Keratinocyte (primary cell): ENCODE results near the gene MOV10L1.

Experiments used
- CTCF ChIP-seq, 3 experiments: IDR thresholded peaks in 1 of 3; conservative IDR thresholded peaks in 1 of 3; optimal IDR thresholded peaks in 1 of 3; 2 replicates in 2 of 3; 3 replicates in 1 of 3; pipeline versions ENCODE3 to v1.5.1; 2011; ENCODE audit warnings: low read length in 3 of 3, mild to moderate bottlenecking in 3 of 3, moderate library complexity in 2 of 3, control low read depth in 1 of 3, inconsistent platforms in 1 of 3; ENCODE audit not compliant: insufficient read depth in 2 of 3; ENCODE audit errors: extremely low read depth in 1 of 3
- EZH2 ChIP-seq: IDR thresholded peaks from one replicate; pipeline ENCODE4 v1.6.1; 2012; ENCODE audit warnings: inconsistent platforms, mild to moderate bottlenecking, low read length, moderate library complexity

GRCh38 chr22:50105208-50106100, 15.6 kb downstream of the MOV10L1 start:
- TF ChIP-seq CTCF (optimal IDR thresholded peaks at IDR 0.05 in 1 of 3, IDR thresholded peaks at IDR 0.05 in 1 of 3, conservative IDR thresholded peaks at IDR 0.05 in 1 of 3; ENCODE audit: extremely low read depth in 1 of 3, insufficient read depth in 2 of 3, low read length in 3 of 3) (no peak), EZH2 (no peak)
